Liver (tissue), 9 donors: ENCODE data around the gene WFIKKN2. TPM values are rescaled to one million over a fixed set of nuclear protein-coding genes. Genes with fewer than 3 reads are reported as not detected.

ENCODE experiments used
- DNase-seq: peaks from one replicate; pipeline ENCODE4 v3.0.0-alpha.2; 2017; ENCODE audit warnings: low spot score
- H3K27ac ChIP-seq, 2 donors: one replicate each; pipeline ENCODE4 v1.7.0; 2013; ENCODE audit warnings: inconsistent platforms in 2 of 2, low read length in 2 of 2, control low read depth in 1 of 2, low read depth in 1 of 2, mild to moderate bottlenecking in 1 of 2
- H3K27me3 ChIP-seq, 4 donors: one replicate each; pipeline versions ENCODE4 v1.6.1 to v1.7.0; 2013; ENCODE audit warnings: low read length in 3 of 4, inconsistent platforms in 1 of 4, mild to moderate bottlenecking in 1 of 4, moderate library complexity in 1 of 4; ENCODE audit not compliant: control insufficient read depth in 4 of 4, insufficient read depth in 4 of 4
- H3K36me3 ChIP-seq, 4 donors: one replicate each; pipeline versions ENCODE4 v1.6.1 to v1.7.0; 2013; ENCODE audit warnings: low read length in 3 of 4, mild to moderate bottlenecking in 3 of 4, low read depth in 1 of 4, moderate library complexity in 1 of 4; ENCODE audit not compliant: control insufficient read depth in 4 of 4, insufficient read depth in 3 of 4
- H3K4me1 ChIP-seq, 4 donors: one replicate each; pipeline versions ENCODE4 v1.6.1 to v1.7.0; 2013; ENCODE audit warnings: low read length in 3 of 4, mild to moderate bottlenecking in 3 of 4, moderate library complexity in 1 of 4; ENCODE audit not compliant: control insufficient read depth in 4 of 4, insufficient read depth in 4 of 4
- H3K4me3 ChIP-seq, 3 donors: one replicate each; pipeline versions ENCODE4 v1.6.1 to v1.7.0; 2013; ENCODE audit warnings: low read length in 3 of 3, control low read depth in 1 of 3, low read depth in 1 of 3, mild to moderate bottlenecking in 1 of 3
- H3K9ac ChIP-seq, 2 donors: one replicate each; pipeline ENCODE4 v1.7.0; 2013; ENCODE audit warnings: low read length in 2 of 2, mild to moderate bottlenecking in 2 of 2, moderate library complexity in 2 of 2, control low read depth in 1 of 2, low read depth in 1 of 2
- H3K9me3 ChIP-seq, 4 donors: one replicate each; pipeline versions ENCODE4 v1.6.1 to v1.7.0; 2013; ENCODE audit warnings: low read length in 3 of 4; ENCODE audit not compliant: control insufficient read depth in 4 of 4
- ATF3 ChIP-seq: IDR thresholded peaks from 2 replicates; pipeline ENCODE4 v1.6.1; 2016; ENCODE audit warnings: antibody characterized with exemption
- CTCF ChIP-seq: fragments of 150-350 bp; IDR thresholded peaks from 2 replicates; pipeline ENCODE4 v1.5.1; 2017; ENCODE audit warnings: improper control_type of control experiment, low read depth, low read length; ENCODE audit not compliant: missing input control
- EGR1 ChIP-seq, 2 donors: IDR thresholded peaks; 2 replicates each; pipeline ENCODE4 v1.6.1; 2016 to 2018; ENCODE audit warnings: antibody characterized with exemption in 2 of 2, low read depth in 2 of 2
- FOXA1 ChIP-seq: IDR thresholded peaks from 2 replicates; pipeline ENCODE4 v1.6.1; 2016; ENCODE audit warnings: antibody characterized with exemption
- FOXA2 ChIP-seq: IDR thresholded peaks from 2 replicates; pipeline ENCODE4 v1.6.1; 2016; ENCODE audit warnings: antibody characterized with exemption
- GABPA ChIP-seq, 2 donors: IDR thresholded peaks in 1 of 2; conservative IDR thresholded peaks in 1 of 2; 2 replicates each; pipeline ENCODE4 v1.6.1; 2016; ENCODE audit warnings: antibody characterized with exemption in 2 of 2, mild to moderate bottlenecking in 1 of 2, moderate library complexity in 1 of 2
- HNF4A ChIP-seq, 2 donors: conservative IDR thresholded peaks; 2 replicates each; pipeline ENCODE4 v1.6.1; 2016; ENCODE audit warnings: antibody characterized with exemption in 2 of 2, mild to moderate bottlenecking in 2 of 2
- HNF4G ChIP-seq: IDR thresholded peaks from 2 replicates; pipeline ENCODE4 v1.6.1; 2016; ENCODE audit warnings: antibody characterized with exemption
- JUND ChIP-seq, 2 donors: IDR thresholded peaks; 2 replicates each; pipeline ENCODE4 v1.6.1; 2016; ENCODE audit warnings: antibody characterized with exemption in 2 of 2
- MAX ChIP-seq: IDR thresholded peaks from 2 replicates; pipeline ENCODE4 v1.6.1; 2016; ENCODE audit warnings: antibody characterized with exemption
- NR2F2 ChIP-seq: IDR thresholded peaks from 2 replicates; pipeline ENCODE4 v1.6.1; 2016; ENCODE audit warnings: antibody characterized with exemption
- RAD21 ChIP-seq, 2 donors: IDR thresholded peaks; 2 replicates each; pipeline ENCODE4 v1.6.1; 2016; ENCODE audit warnings: antibody characterized with exemption in 2 of 2, mild to moderate bottlenecking in 2 of 2
- REST ChIP-seq: IDR thresholded peaks from 2 replicates; pipeline ENCODE4 v1.6.1; 2016; ENCODE audit warnings: antibody characterized with exemption, mild to moderate bottlenecking
- RXRA ChIP-seq, 2 donors: IDR thresholded peaks; 2 replicates each; pipeline ENCODE4 v1.6.1; 2017 to 2018; ENCODE audit warnings: antibody characterized with exemption in 2 of 2, mild to moderate bottlenecking in 1 of 2
- SP1 ChIP-seq: IDR thresholded peaks from 2 replicates; pipeline ENCODE4 v1.6.1; 2018; ENCODE audit warnings: antibody characterized with exemption, mild to moderate bottlenecking
- TAF1 ChIP-seq: conservative IDR thresholded peaks from 2 replicates; pipeline ENCODE4 v1.6.1; 2016; ENCODE audit warnings: antibody characterized with exemption, mild to moderate bottlenecking
- YY1 ChIP-seq: IDR thresholded peaks from 2 replicates; pipeline ENCODE4 v1.6.1; 2016; ENCODE audit warnings: antibody characterized with exemption, mild to moderate bottlenecking
- ZBTB33 ChIP-seq: IDR thresholded peaks from 2 replicates; pipeline ENCODE4 v1.6.1; 2016; ENCODE audit warnings: antibody characterized with exemption
- WGBS: extraction: QIAGEN DNeasy Blood & Tissue Kit; methylation state at CpG from one replicate; pipeline ENCODE4 v1.1.7; 2013; 5-methylcytosine and 5-hydroxymethylcytosine counted together
- polyA plus RNA-seq, 2 donors: library from polyadenylated mRNA; stranded (reverse) in 1 of 2; unstranded in 1 of 2; fragments of 200-250 nt in 1 of 2; fragments of >200 nt in 1 of 2; fragmentation: Nextera tagmentation in 1 of 2; extraction: Ambion mirVana in 1 of 2; gene quantifications; one replicate each; pipeline versions ENCODE4 v1.2.1 to v1.2.3, GENCODE V29; 2013 to 2015
- total RNA-seq, 2 donors: library from RNA; depleted of rRNA; stranded (reverse); fragments of >200 nt; gene quantifications; one replicate each; pipeline ENCODE4 v1.2.3, GENCODE V29; 2014
- donor health status: healthy.
- donor health status: healthy.
- donor health status: healthy.
- donor health status: healthy.
- donor health status: healthy.

Gene WFIKKN2
- total and polyA plus RNA-seq, 4 donors = 0.02 to 0.19 (median 0.07) TPM; not detected in 1

GRCh38 chr17:50792132-50792531 lies 43.3 kb upstream of the WFIKKN2 start:
- no peaks in the 10 kb centered on the region for H3K36me3 ChIP-seq
- no peaks in the 10 kb centered on the region for H3K4me1 ChIP-seq
- H3K9me3 ChIP-seq = no peaks in the 10 kb centered on the region
- TF ChIP-seq MAX (no peak), SP1 (no peak), REST (no peak), RAD21 (IDR thresholded peaks at IDR 0.05) (no peak), FOXA1 (no peak), ZBTB33 (no peak), RXRA (IDR thresholded peaks at IDR 0.05) (no peak), TAF1 (no peak), GABPA (IDR thresholded peaks at IDR 0.05 in 1 of 2, conservative IDR thresholded peaks at IDR 0.05 in 1 of 2) (no peak), JUND (IDR thresholded peaks at IDR 0.05) (no peak), HNF4G (no peak), FOXA2 (no peak), ATF3 (no peak), HNF4A (conservative IDR thresholded peaks at IDR 0.05) (no peak), NR2F2 (no peak), YY1 (no peak), CTCF (no peak), EGR1 (IDR thresholded peaks at IDR 0.05; ENCODE audit: low read depth in 2 of 2) (no peak)
- H3K27me3 ChIP-seq = no peaks in the 10 kb centered on the region
- no peak overlapping the region for H3K27ac ChIP-seq
- no peak overlapping the region for H3K9ac ChIP-seq
- 95% methylated on average over 7 of the region's 7 CpGs for WGBS
- DNase-seq = no peak
- H3K4me3 ChIP-seq = no peak overlapping the region
